KMS-11 (cell line): ENCODE measurements around the gene THSD1.
"Not testable (repeated sequence)": the region's sequence is repeated elsewhere in the genome, so short reads cannot be mapped to it uniquely, and the experiment has no call there.

Experiments used
- H2AFZ ChIP-seq: fragments of 200-600 bp; sonication (generic); 2 replicates; pipeline ENCODE4 v1.6.1; 2016; ENCODE audit warnings: antibody characterized with exemption, mixed run types, low read depth
- H3K27ac ChIP-seq: fragments of 200-600 bp; sonication (generic); 2 replicates; pipeline ENCODE4 v1.6.1; 2016; ENCODE audit warnings: mild to moderate bottlenecking, mixed run types
- H3K27me3 ChIP-seq: fragments of 200-600 bp; sonication (generic); 2 replicates; pipeline ENCODE4 v1.6.1; 2017; ENCODE audit warnings: mild to moderate bottlenecking, low read depth, mixed run types, moderate library complexity; ENCODE audit not compliant: insufficient read depth
- H3K36me3 ChIP-seq: fragments of 200-600 bp; sonication (generic); 2 replicates; pipeline ENCODE4 v1.6.1; 2017; ENCODE audit warnings: mild to moderate bottlenecking, mixed run types; ENCODE audit not compliant: insufficient read depth
- H3K4me1 ChIP-seq: fragments of 200-600 bp; sonication (generic); 2 replicates; pipeline ENCODE4 v1.6.1; 2016; ENCODE audit warnings: mild to moderate bottlenecking, low read depth, mixed run types; ENCODE audit not compliant: poor library complexity, severe bottlenecking
- H3K4me2 ChIP-seq: fragments of 200-600 bp; sonication (generic); 2 replicates; pipeline ENCODE4 v1.7.0; 2016; ENCODE audit warnings: mild to moderate bottlenecking, mixed run types
- H3K4me3 ChIP-seq: fragments of 200-600 bp; sonication (generic); IDR thresholded peaks from 2 replicates; pipeline ENCODE4 v1.6.1; 2017; ENCODE audit warnings: low read depth, low read length, mixed read lengths; ENCODE audit not compliant: insufficient read depth
- H3K79me2 ChIP-seq: fragments of 200-600 bp; sonication (generic); 2 replicates; pipeline ENCODE4 v1.6.1; 2016; ENCODE audit warnings: low read depth, mixed run types; ENCODE audit not compliant: insufficient read depth
- H3K9ac ChIP-seq: fragments of 200-600 bp; sonication (generic); 2 replicates; pipeline ENCODE4 v1.6.1; 2016; ENCODE audit warnings: mild to moderate bottlenecking, mixed run types
- H4K20me1 ChIP-seq: fragments of 200-600 bp; sonication (generic); 2 replicates; pipeline ENCODE4 v1.6.1; 2016; ENCODE audit warnings: mild to moderate bottlenecking, mixed run types; ENCODE audit not compliant: insufficient read depth
- TF ChIP-seq, protein P1 (sequence below): fragments of 200-600 bp; sonication (generic); conservative IDR thresholded peaks from 2 replicates; pipeline ENCODE4 v1.6.1; 2017; ENCODE audit warnings: low read depth, mild to moderate bottlenecking, antibody characterized with exemption, low read length, moderate library complexity, mixed read lengths

The THSD1 gene

DNA sequence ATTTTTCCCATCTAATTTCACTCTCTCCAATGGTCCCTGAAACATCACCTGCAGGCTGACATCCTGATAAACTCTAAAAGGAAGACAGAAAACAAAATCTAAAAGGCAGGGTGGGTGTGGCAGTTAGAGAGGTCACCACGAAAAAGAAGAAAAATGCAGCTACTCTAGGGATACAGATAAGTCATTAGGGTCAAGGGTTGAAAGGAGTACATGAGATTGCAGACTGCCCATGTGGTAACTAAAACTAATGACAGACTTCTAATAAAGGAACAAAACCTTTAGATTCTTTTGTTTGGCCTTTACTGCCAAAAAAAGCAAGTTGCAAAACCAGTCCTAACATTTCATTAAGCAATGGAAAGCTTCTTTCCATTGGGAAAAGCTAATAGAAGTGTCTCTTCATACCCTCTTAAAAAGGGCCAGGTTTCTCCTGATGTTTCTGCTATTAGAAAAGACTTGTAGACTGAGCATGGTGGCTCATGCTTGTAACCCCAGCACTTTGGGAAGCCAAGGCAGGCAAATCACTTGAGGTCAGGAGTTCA is 31.0 kb downstream of the THSD1 start:
- Histone ChIP-seq H3K4me3 (no peak overlapping the region), H3K79me2 (no peaks in the 10 kb centered on the region), H3K27me3 (no peaks in the 10 kb centered on the region), H3K36me3 (no peaks in the 10 kb centered on the region), H3K4me2 (no peak overlapping the region), H3K4me1 (no peaks in the 10 kb centered on the region), H3K27ac (no peak overlapping the region), H4K20me1 (no peaks in the 10 kb centered on the region), H2AFZ (no peak overlapping the region), H3K9ac (no peak overlapping the region)
- TF ChIP-seq, protein P1, sequence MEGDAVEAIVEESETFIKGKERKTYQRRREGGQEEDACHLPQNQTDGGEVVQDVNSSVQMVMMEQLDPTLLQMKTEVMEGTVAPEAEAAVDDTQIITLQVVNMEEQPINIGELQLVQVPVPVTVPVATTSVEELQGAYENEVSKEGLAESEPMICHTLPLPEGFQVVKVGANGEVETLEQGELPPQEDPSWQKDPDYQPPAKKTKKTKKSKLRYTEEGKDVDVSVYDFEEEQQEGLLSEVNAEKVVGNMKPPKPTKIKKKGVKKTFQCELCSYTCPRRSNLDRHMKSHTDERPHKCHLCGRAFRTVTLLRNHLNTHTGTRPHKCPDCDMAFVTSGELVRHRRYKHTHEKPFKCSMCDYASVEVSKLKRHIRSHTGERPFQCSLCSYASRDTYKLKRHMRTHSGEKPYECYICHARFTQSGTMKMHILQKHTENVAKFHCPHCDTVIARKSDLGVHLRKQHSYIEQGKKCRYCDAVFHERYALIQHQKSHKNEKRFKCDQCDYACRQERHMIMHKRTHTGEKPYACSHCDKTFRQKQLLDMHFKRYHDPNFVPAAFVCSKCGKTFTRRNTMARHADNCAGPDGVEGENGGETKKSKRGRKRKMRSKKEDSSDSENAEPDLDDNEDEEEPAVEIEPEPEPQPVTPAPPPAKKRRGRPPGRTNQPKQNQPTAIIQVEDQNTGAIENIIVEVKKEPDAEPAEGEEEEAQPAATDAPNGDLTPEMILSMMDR, result no peak

DNA sequence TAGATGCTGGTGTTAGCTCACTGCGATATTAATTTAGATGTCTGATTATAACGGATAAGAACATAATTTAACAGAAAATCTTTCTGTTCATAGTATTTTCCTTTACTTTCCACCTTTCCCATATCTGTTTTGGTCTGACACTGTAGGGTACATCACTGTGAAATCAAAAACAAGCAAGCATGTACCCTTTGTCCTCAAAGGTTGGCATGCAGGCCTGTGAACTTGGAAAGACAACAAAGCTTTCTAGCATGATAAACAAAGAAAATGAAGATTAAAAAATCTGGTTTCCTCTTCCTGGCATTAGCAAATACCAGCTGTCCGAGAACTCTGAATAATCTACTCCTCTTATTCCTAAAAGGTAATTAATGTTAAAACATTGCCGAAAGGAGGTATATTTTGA is 31.6 kb downstream of the THSD1 start:
- Histone ChIP-seq H2AFZ (no peak overlapping the region), H3K79me2 (no peaks in the 10 kb centered on the region), H4K20me1 (no peaks in the 10 kb centered on the region), H3K27me3 (no peaks in the 10 kb centered on the region), H3K4me2 (no peak overlapping the region), H3K27ac (no peak overlapping the region), H3K9ac (no peak overlapping the region), H3K36me3 (no peaks in the 10 kb centered on the region), H3K4me1 (no peaks in the 10 kb centered on the region), H3K4me3 (no peak overlapping the region)
- TF ChIP-seq, protein P1, result no peak

DNA sequence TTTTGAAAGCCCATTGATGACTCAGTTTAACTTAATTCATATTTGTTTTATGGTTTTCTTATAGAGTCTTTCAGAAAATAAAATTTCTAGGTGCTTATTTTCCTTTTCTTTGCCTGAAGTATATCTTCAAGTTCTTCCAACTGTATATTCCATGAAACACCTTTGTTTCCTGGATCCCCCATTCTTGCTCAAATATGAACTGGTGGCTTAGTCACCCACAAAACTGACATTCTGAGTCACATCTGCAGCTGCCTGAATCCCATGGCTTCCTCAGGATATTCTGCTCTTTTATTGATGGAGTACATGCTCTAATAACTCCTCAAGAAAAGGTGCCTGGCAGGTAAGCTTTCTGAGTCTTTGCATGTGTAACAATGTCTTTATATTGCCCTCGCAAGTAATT is 32.7 kb downstream of the THSD1 start:
- not testable (repeated sequence) for H3K79me2 ChIP-seq, H3K4me1 ChIP-seq, H3K9ac ChIP-seq, H3K27me3 ChIP-seq, H4K20me1 ChIP-seq, H3K4me2 ChIP-seq, H3K4me3 ChIP-seq, H3K36me3 ChIP-seq, H2AFZ ChIP-seq, H3K27ac ChIP-seq

DNA sequence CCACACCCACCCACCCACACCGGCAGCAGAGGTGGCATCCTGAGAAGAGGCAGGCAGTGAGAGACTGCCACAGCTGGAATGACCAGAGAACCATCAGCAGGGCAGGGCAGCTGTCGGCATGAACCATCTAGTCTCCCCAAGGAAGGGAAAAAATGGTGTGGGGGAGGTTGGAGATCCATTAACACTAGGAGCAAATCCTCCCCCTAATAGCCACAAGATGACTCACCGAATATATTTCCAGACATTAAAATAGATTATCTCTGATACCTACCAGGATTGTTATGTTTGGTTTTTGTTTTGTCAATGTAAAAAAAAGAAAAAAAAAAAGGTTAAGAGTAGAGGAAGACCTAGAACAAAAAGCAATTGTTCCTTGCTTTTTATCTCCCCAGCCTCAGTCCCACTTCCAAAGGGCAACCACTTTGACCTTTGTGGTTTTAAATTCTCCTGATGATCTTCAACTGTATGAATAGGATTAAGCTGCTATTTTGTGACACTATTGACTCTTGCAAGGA is 34.2 kb downstream of the THSD1 start:
- H3K27me3 ChIP-seq, result no peaks in the 10 kb centered on the region
- no peak overlapping the region for H3K27ac ChIP-seq
- no peak overlapping the region for H2AFZ ChIP-seq
- no peak overlapping the region for H3K4me3 ChIP-seq
- TF ChIP-seq, protein P1, result no peak
- no peak overlapping the region for H3K9ac ChIP-seq
- H3K4me1 ChIP-seq, result no peaks in the 10 kb centered on the region
- H3K79me2 ChIP-seq, result no peaks in the 10 kb centered on the region
- no peaks in the 10 kb centered on the region for H4K20me1 ChIP-seq
- H3K36me3 ChIP-seq, result no peaks in the 10 kb centered on the region
- H3K4me2 ChIP-seq, result no peak overlapping the region

DNA sequence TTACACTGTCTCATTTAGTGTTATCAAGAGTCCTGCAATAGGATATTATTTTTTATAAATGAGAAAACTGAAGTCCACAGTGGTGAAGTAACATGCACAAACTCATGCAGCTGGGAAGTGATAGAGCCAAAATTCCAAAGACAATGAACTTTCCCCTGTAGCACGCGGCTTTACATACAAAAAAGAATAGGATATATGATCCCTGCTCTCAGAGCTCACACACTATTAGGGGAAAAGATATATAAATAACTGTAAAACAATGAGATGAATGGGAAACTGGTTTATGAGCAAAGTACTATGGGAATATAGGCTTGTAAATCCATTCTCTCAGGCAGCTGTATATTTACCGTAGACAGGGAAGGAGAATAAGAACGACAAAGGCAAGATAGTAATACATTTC is 39.7 kb downstream of the THSD1 start:
- no peaks in the 10 kb centered on the region for H3K4me1 ChIP-seq
- TF ChIP-seq, protein P1, result no peak
- H3K4me3 ChIP-seq, result no peak overlapping the region
- H3K27me3 ChIP-seq, result no peaks in the 10 kb centered on the region
- H3K36me3 ChIP-seq, result no peaks in the 10 kb centered on the region
- no peaks in the 10 kb centered on the region for H4K20me1 ChIP-seq
- H3K27ac ChIP-seq, result no peak overlapping the region
- H3K4me2 ChIP-seq, result no peak overlapping the region
- no peak overlapping the region for H3K9ac ChIP-seq
- no peaks in the 10 kb centered on the region for H3K79me2 ChIP-seq
- no peak overlapping the region for H2AFZ ChIP-seq

DNA sequence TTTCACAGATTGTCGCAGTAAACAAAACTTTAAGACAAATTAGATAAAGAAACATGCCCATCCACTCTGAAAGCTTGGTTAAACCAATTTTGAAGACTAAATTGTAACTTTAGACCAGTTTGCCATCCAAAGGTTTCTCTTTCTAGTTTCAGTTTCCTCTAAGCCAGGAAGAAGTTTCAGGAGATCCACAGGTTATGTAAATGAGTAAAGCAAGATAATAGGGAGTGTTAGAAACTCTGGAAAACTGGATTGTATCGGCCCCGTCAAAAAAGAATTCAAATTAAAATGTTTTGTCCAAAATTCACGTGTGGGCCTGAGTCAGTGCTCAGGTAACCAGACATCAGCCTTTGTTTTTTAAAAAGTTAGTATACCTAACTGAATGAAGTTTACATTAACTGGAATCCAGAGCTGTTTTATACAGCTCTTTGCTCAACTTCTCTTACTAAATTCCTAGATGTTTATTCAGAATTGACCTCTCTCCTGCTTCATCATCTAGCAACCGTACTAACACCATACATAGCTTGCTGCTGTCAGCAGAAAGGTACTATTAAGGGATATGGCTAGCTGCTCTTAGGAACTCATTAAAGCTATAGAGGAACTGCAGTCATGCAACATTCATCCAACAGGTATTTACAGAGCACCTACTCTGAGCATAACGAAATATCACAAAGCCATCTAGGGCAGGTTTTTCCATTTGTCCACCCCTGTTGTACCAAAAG is 43.6 kb downstream of the THSD1 start:
- H2AFZ ChIP-seq, H3K27me3 ChIP-seq, H3K4me2 ChIP-seq, H3K4me1 ChIP-seq, H3K36me3 ChIP-seq, H3K27ac ChIP-seq, H3K79me2 ChIP-seq, H4K20me1 ChIP-seq, H3K4me3 ChIP-seq, H3K9ac ChIP-seq: not testable (repeated sequence)
